Anterior cingulate cortex (tissue), 58 donors: Measurements from ENCODE around the gene TRUB2.
A peak's percentile ranks its signal among the peaks of the same experiment; 100 is the strongest.
"Not testable (repeated sequence)": the region's sequence is repeated elsewhere in the genome, so short reads cannot be mapped to it uniquely, and the experiment has no call there.

Source experiments
- DNase-seq, 58 donors: peaks; one replicate each; lab custom pipeline; 2025; lab: John Stamatoyannopoulos, UW

Gene TRUB2

GRCh38 chr9:128341435-128341849 lies 19.2 kb upstream of the TRUB2 start:
- DNase-seq, result peak in 40 of 58 donors; percentile 1 to 63 (median 22)

DNA sequence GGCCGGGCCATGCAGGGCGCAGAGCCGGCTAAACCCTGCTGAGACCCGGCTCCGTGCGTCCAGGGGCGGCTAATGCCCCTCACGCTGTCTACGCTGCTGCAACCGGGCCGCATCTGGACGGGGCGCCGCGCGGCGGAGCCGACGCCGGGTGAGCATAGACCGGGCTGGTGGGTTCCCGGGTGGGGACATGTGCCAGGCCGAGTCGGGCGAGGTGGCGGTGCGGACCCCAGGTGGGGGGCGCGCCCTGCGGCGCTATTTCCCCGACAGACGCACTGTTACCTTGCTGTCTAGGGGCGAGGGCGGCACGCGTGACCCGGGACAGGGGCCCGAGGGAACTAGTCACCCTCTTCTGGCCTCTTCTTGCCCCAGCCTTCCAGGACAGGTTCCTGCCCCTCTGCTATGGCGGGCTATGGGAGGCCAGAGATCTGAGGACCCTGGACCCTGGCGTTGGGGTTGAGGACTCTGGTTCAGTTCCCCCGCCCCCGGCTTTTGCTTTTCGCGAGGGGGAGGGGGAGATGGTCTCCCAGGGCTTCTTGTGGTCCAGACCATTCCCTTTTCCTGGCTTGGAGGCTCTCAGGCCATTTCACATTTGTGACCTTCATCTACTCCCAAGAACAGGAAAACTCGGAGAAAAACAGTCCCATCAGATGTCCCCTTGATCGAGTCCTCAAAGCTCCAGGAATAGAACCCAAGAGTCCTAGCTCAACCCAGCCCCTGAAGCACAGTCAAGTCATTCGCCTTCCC lies 18.6 kb upstream of the TRUB2 start:
- DNase-seq, result peak in 4 of 58 donors; percentile 21 to 44 (median 36)

GRCh38 chr9:128339761-128340690 lies 17.8 kb upstream of the TRUB2 start, which contains the start of gene SLC27A4:
Gene SLC27A4 (plus strand): TSS chr9:128340527. CDS start chr9:128343133, 2,606 bp downstream.
- DNase-seq, result peak in 54 of 58 donors; percentile 13 to 83 (median 56)

DNA sequence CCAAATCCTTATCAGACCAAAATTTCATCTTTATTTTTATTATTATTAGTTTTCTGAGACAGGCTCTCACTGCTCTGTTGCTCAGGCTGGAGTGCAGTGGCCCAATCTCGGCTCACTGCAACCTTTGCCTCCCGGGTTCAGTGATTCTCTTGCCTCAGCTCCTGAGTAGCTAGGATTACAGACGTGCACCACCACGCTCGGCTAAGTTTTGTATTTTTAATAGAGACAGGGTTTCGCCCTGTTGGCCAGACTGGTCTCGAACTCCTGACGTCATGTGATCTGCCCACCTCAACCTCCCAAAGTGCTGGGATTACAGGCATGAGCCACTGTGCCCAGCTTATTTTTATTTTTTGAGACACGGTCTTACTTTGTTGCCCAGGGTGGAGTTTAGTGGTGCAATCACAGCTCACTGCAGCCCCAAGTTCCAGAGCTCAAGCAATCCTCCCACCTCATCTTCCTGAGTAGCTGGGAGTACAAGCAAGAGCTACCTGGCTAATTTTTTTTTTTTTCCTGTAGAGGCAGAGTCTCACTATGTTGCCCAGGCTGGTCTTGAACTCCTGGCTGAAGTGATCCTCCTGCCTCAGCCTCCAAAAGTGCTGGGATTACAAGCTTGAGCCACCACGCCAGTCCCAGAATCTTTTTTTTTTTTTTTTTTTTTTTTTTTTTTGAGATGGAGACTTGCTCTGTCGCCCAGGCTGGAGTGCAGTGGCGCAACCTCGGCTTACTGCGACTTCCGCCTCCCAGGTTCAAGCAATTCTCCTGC lies 16.8 kb upstream of the TRUB2 start:
- DNase-seq, result not testable (repeated sequence)

GRCh38 chr9:128337936-128338335 lies 15.7 kb upstream of the TRUB2 start:
- DNase-seq, result no peak

DNA sequence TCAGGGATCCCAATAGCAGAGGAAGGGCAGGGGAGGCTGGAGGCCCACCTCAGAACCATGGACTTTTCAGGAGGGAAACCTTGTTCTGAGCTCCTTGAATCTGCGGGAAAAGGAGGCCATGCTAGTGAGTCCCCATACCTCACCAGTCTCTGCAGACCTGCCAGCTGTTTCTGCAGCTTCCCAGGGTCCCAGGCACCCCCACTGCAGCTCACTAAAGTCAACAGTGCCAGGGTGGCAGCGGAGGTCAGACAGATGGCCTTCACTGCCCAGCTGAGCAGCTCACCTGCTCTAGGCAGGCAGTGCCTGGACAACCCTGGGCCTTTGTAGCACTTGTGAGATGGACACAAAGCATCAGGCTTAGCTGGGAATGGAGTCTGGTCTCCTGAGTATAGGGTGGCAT lies 13.7 kb upstream of the TRUB2 start:
- DNase-seq, result no peak

- DNase-seq, result no peak
Measured at GRCh38 chr9:128335161-128335560, 12.9 kb upstream of the TRUB2 start.

GRCh38 chr9:128333451-128333869 lies 11.2 kb upstream of the TRUB2 start:
- no peak for DNase-seq

DNA sequence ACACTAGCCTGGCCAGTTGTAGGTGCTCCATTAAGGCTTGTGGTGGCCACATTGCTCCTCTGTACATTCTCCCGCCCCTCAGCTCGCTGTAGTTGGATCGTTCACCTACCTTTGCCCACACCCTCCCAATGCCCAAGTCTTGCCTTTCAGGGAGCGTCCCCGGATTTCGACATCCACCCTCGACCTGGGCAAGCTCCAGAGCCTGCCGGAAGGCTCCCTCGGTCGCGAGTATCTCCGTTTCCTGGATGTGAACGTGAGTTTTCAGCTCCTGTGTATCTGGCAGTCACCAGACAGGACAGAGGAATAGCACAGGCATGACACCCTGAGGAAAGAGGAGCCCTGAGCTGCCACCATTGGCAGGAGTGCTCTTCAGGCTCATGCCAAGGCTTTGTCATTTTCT lies 3.4 kb upstream of the TRUB2 start:
- no peak for DNase-seq

DNA sequence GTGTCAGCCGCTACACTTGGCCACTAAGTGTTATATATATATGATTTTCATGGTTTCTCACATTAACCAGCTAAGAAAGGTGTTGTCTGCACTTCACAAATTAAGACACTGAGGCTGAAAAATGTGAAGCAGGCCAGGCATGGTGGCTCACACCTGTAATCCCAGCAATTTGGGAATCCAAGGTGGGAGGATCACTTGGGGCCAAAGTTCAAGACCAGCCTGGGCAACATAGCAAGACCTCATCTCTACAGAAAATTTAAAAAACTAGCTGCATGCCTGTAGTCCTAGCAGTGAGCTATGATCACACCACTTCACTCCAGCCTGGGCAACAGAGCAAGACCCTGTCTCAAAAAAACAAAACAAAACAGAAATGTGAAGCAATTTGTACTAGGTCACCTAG lies 2.2 kb upstream of the TRUB2 start:
- no peak for DNase-seq

GRCh38 chr9:128323791-128324190 lies 1.5 kb upstream of the TRUB2 start:
- no peak for DNase-seq

DNA sequence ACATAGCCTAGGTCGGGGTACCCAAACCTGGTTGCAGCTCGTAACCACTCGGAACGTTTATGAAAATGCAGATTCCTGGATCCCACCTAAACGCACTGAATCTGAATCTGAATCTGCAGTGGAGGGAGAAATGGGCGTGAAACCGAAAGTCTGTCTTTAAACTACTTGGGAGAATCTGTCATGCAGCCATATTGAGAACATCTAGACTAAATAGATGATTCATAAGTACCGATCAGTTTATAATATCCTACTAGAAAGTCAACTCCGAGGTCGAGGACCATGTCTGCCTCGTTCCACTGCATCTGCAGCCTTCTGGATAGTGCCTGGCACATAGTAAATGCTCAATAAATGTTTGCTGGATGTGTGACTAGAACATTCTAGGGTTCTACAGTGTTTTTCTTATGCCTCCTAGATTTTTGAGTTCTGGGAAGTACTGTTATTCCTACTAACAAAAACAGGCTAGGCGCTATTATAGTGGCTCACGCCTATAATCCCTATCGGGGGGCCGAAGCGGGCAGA lies 1.0 kb upstream of the TRUB2 start:
- no peak for DNase-seq

- DNase-seq, result no peak
Measured at GRCh38 chr9:128321879-128322403, 306 bp downstream of the TRUB2 start.

- no peak for DNase-seq
Measured at GRCh38 chr9:128321343-128321742, 904 bp downstream of the TRUB2 start.

GRCh38 chr9:128317629-128318028 lies 4.6 kb downstream of the TRUB2 start:
- no peak for DNase-seq

DNA sequence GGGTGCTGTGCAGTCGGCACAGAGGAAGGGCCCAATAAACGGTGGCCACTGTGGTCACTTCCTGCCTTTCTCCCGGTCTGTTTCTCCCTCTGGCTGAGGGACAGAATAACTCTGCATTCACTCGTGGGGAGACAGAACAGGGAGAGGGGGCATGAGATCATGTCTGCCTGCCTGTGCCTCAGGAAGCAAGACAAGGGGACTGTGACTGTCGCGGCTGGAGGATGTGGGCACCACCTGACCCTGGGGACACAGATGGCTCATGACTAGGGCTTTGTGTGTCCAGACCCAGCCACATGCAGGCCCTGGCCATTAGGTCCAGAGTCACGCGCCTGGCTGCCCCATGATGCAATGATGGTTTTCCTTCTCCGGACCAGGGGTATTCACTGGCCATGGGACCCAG lies 5.8 kb downstream of the TRUB2 start:
- DNase-seq, result peak in 56 of 58 donors; percentile 19 to 97 (median 80)

- no peak for DNase-seq
Measured at GRCh38 chr9:128314697-128315096, 7.5 kb downstream of the TRUB2 start.

- DNase-seq, result peak in 4 of 58 donors; percentile 4 to 17 (median 16)
Measured at GRCh38 chr9:128310461-128310860, 11.8 kb downstream of the TRUB2 start.

DNA sequence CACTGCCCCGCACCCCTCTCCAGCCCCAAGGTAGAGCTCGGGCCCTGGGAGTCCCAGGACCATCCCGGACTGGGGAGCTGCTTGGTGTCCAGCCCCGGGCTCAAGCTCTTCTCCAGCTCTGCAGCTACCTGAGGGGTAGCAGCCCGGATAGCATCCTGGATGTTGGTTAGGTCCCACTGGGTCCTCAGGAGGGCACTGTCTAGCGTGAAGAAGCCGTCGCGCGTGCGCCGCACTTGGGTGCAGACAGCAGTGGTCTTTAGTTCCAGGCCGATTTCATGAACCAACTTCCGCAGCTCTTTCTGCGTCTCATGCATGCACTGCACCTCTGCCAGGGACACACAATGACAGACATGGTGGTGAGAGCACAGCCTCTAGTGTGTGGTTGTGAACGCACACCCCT lies 12.7 kb downstream of the TRUB2 start:
- no peak for DNase-seq

DNA sequence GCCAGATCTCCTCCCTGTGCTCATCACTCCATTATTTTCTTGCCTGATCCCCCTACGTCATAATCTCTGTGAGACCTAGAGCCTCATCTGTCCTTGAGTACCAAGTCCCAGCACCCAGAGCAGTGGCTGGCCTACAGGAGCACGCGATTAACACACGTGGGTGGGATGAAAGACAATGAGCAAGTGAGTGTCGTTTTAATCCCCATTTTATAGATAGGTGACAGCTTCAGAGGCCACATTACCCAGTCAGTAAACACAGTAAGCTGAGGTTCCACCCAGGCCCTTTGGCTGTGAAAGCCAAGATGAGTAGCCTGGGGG lies 17.3 kb downstream of the TRUB2 start:
- no peak for DNase-seq
